ENCODE data around the gene FAM53B. TPM values are rescaled to one million over a fixed set of nuclear protein-coding genes. Genes with fewer than 3 reads are reported as not detected.

Gene FAM53B
- total RNA-seq, 2 experiments from 2014 or later: 15.1 to 18.0 TPM

DNA sequence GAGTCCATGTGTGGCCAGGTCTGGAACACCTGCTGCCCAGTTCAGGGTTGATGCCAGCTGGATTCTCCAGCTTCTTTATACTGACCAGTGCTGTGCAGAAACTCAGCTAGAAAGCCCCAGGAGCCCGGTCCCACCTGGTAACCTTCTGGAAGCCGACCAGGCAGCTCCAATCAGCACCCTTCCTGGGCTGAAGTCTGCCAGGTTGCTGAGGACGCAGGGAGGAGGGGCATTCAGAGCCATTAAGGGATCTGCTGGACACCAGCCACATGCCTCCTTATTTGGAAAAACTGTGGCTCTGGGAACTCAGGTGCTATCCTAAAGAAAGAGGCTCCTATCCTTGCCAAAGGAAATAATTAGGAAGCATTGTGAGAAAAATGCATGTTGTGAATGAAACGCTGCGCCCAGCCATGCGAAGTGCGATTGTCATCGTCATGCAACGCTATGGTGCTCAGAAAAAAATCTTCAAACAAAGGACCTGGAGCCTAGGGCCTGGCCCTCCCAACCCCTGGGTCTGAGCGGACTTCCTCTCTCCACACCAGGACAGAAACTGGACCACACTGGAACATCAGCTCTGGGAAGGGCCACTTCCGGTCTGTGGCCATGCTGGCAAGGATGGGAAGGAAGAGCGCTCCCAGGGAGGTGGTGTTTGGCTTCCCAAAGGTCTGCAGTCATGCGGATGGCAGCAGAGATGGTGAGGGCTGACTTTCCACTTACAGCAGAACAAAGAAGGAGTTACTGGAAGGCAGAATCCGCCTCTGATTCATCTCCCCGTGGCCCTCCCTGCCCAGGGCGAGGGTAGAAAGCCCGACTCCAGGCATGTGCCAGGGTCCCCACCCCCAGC is 90.1 kb downstream of the FAM53B start:
- TF ChIP-seq, protein P1, sequence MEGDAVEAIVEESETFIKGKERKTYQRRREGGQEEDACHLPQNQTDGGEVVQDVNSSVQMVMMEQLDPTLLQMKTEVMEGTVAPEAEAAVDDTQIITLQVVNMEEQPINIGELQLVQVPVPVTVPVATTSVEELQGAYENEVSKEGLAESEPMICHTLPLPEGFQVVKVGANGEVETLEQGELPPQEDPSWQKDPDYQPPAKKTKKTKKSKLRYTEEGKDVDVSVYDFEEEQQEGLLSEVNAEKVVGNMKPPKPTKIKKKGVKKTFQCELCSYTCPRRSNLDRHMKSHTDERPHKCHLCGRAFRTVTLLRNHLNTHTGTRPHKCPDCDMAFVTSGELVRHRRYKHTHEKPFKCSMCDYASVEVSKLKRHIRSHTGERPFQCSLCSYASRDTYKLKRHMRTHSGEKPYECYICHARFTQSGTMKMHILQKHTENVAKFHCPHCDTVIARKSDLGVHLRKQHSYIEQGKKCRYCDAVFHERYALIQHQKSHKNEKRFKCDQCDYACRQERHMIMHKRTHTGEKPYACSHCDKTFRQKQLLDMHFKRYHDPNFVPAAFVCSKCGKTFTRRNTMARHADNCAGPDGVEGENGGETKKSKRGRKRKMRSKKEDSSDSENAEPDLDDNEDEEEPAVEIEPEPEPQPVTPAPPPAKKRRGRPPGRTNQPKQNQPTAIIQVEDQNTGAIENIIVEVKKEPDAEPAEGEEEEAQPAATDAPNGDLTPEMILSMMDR (IDR thresholded peaks at IDR 0.05): no peak
- ATAC-seq (no peak), DNase-seq (no peak)
- Mint-ChIP-seq H3K27ac (no peak overlapping the region), H3K4me1 (ENCODE audit: low read depth) (peaks cover 79% of the 10 kb centered on the region), H3K27me3 (no peaks in the 10 kb centered on the region), H3K4me3 (no peak overlapping the region), H3K9me3 (no peaks in the 10 kb centered on the region), H3K36me3 (ENCODE audit: low read depth) (peaks cover 4% of the 10 kb centered on the region)
- intact Hi-C loops (cut with micrococcal nuclease): loop anchor here (5.0 kb wide), 1 partner anchor 33 kb away; no protein-coding TSS in a partner anchor
- CTCF ChIA-PET: interaction anchor here (1.6 to 1.9 kb wide), 2 partner anchors 66 to 88 kb away, joined by 5 to 8 read pairs; no protein-coding TSS in a partner anchor
- POLR2A ChIA-PET: interaction anchor here (1.2 to 1.4 kb wide), 2 partner anchors 65 to 88 kb away, joined by 3 read pairs; no protein-coding TSS in a partner anchor

GRCh38 chr10:124653311-124653710 is 90.9 kb downstream of the FAM53B start:
- POLR2A ChIA-PET: interaction anchor here (0.7 to 1.0 kb wide), 2 partner anchors 54 to 96 kb away, joined by 3 read pairs; no protein-coding TSS in a partner anchor

DNA sequence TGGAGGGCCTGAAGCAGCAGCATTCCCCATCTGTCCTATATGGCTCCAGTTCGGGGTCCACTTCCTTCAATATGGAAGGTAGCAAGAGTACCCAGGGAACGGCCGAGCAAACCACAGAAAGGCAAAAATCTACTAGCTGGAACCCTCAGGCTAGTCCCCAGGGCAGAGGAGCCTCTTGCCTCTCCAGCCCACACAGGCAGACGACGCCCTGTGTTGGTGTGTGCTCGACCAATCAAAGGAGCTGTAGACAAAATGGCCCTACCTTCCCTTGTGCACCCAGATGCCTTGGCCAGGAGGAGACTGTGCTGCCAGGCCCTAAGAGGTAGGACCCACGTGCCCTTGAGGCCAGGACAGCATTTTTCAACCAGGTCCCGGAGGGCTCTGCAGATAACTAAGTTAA is 91.5 kb downstream of the FAM53B start:
- intact Hi-C loops (cut with micrococcal nuclease): loop anchor here (5.0 kb wide), 1 partner anchor 35 kb away; no protein-coding TSS in a partner anchor
- H3K9me3 Mint-ChIP-seq: no peaks in the 10 kb centered on the region
- POLR2A ChIA-PET: interaction anchor here (0.7 to 5.5 kb wide), 3 partner anchors 36 to 96 kb away, joined by 3 to 29 read pairs (median 3); no protein-coding TSS in a partner anchor
- H3K4me1 Mint-ChIP-seq (ENCODE audit: low read depth): peaks cover 79% of the 10 kb centered on the region
- ATAC-seq (no peak), DNase-seq (no peak)
- H3K4me3 Mint-ChIP-seq: no peak overlapping the region
- H3K27ac Mint-ChIP-seq: no peak overlapping the region
- H3K36me3 Mint-ChIP-seq (ENCODE audit: low read depth): peaks cover 6% of the 10 kb centered on the region
- CTCF ChIA-PET: interaction anchor here (1.9 kb wide), 1 partner anchor 67 kb away, joined by 5 read pairs; no protein-coding TSS in a partner anchor
- no peaks in the 10 kb centered on the region for H3K27me3 Mint-ChIP-seq
- TF ChIP-seq, protein P1 (IDR thresholded peaks at IDR 0.05): no peak

More at GRCh38 chr10:124653311-124653710, 90.9 kb downstream of the FAM53B start:
- TF ChIP-seq, protein P1 (IDR thresholded peaks at IDR 0.05): no peak
- Mint-ChIP-seq H3K27ac (no peak overlapping the region), H3K27me3 (no peaks in the 10 kb centered on the region), H3K4me1 (ENCODE audit: low read depth) (peaks cover 79% of the 10 kb centered on the region), H3K36me3 (ENCODE audit: low read depth) (peaks cover 4% of the 10 kb centered on the region), H3K9me3 (no peaks in the 10 kb centered on the region), H3K4me3 (no peak overlapping the region)
- CTCF ChIA-PET: interaction anchor here (1.9 kb wide), 1 partner anchor 67 kb away, joined by 5 read pairs; no protein-coding TSS in a partner anchor
- no peak for ATAC-seq
- DNase-seq: no peak
- intact Hi-C loops (cut with micrococcal nuclease): loop anchor here (5.0 kb wide), 1 partner anchor 34 kb away; no protein-coding TSS in a partner anchor

- TF ChIP-seq, protein P1 (IDR thresholded peaks at IDR 0.05): no peak
- DNase-seq: no peak
- ChIA-PET POLR2A (interaction anchor here (0.8 to 5.5 kb wide), 4 partner anchors 27 to 55 kb away, joined by 3 to 29 read pairs (median 4); no protein-coding TSS in a partner anchor), CTCF (interaction anchor here (1.9 to 2.1 kb wide), 2 partner anchors 36 to 68 kb away, joined by 5 to 8 read pairs; no protein-coding TSS in a partner anchor)
- peaks cover 6% of the 10 kb centered on the region for H3K36me3 Mint-ChIP-seq (ENCODE audit: low read depth)
- intact Hi-C loops (cut with micrococcal nuclease): loop anchor here (5.0 kb wide), 1 partner anchor 35 kb away; no protein-coding TSS in a partner anchor
- no peaks in the 10 kb centered on the region for H3K27me3 Mint-ChIP-seq
- no peak overlapping the region for H3K27ac Mint-ChIP-seq
- H3K4me3 Mint-ChIP-seq: no peak overlapping the region
- no peaks in the 10 kb centered on the region for H3K9me3 Mint-ChIP-seq
- ATAC-seq: no peak
- H3K4me1 Mint-ChIP-seq (ENCODE audit: low read depth): peaks cover 79% of the 10 kb centered on the region
These were observed 92.0 kb downstream of the FAM53B start for GRCh38 chr10:124652200-124652599.
